ENCODE measurements around the gene GLYATL1. TPM values are rescaled to one million over a fixed set of nuclear protein-coding genes. Genes with fewer than 3 reads are reported as not detected.

The GLYATL1 gene
- total RNA-seq, 1 experiment from 2014 or later, result not detected

DNA sequence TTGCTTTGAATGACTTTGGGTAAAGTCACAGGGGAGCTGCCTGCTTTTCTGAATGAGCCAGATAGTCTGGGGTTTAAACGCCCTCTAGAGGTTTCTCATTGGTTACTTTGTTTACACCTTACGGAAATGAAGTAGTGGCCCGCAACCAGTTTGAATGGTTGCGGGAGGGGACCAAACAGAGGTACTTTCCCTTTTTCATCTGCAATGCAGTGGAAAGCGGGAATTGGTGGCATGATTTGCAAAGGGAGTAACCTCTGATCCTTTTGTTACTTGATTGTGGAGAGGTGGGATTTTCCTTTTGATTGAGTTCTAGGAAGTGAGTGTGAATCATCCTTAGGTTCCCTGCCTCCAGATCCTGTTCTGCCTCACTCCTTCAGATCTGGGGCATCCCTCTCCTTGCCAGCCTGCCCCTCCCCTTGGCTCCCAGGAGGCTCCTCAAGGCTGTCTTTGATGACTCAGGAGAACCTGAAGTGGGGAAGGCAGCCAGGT, 15.9 kb upstream of the GLYATL1 start (continued):
- TF ChIP-seq, protein P1, sequence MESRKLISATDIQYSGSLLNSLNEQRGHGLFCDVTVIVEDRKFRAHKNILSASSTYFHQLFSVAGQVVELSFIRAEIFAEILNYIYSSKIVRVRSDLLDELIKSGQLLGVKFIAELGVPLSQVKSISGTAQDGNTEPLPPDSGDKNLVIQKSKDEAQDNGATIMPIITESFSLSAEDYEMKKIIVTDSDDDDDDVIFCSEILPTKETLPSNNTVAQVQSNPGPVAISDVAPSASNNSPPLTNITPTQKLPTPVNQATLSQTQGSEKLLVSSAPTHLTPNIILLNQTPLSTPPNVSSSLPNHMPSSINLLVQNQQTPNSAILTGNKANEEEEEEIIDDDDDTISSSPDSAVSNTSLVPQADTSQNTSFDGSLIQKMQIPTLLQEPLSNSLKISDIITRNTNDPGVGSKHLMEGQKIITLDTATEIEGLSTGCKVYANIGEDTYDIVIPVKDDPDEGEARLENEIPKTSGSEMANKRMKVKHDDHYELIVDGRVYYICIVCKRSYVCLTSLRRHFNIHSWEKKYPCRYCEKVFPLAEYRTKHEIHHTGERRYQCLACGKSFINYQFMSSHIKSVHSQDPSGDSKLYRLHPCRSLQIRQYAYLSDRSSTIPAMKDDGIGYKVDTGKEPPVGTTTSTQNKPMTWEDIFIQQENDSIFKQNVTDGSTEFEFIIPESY (IDR thresholded peaks at IDR 0.05; ENCODE audit: extremely low read depth, insufficient replicate concordance, low read length), result no peak
- no peak for TF ChIP-seq FOSL1 (IDR thresholded peaks at IDR 0.05; ENCODE audit: low read depth)
- TF ChIP-seq, protein P2, sequence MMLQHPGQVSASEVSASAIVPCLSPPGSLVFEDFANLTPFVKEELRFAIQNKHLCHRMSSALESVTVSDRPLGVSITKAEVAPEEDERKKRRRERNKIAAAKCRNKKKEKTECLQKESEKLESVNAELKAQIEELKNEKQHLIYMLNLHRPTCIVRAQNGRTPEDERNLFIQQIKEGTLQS (IDR thresholded peaks at IDR 0.05), result no peak
- TF ChIP-seq SP1 (IDR thresholded peaks at IDR 0.05; ENCODE audit: low read depth), result peak; percentile 18; the same call in 1 of the 2 replicates
- TF ChIP-seq EGR1 (IDR thresholded peaks at IDR 0.05; ENCODE audit: low read depth), result no peak
- TF ChIP-seq, protein P3, sequence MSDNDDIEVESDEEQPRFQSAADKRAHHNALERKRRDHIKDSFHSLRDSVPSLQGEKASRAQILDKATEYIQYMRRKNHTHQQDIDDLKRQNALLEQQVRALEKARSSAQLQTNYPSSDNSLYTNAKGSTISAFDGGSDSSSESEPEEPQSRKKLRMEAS (IDR thresholded peaks at IDR 0.05), result no peak
- TF ChIP-seq, protein P4, sequence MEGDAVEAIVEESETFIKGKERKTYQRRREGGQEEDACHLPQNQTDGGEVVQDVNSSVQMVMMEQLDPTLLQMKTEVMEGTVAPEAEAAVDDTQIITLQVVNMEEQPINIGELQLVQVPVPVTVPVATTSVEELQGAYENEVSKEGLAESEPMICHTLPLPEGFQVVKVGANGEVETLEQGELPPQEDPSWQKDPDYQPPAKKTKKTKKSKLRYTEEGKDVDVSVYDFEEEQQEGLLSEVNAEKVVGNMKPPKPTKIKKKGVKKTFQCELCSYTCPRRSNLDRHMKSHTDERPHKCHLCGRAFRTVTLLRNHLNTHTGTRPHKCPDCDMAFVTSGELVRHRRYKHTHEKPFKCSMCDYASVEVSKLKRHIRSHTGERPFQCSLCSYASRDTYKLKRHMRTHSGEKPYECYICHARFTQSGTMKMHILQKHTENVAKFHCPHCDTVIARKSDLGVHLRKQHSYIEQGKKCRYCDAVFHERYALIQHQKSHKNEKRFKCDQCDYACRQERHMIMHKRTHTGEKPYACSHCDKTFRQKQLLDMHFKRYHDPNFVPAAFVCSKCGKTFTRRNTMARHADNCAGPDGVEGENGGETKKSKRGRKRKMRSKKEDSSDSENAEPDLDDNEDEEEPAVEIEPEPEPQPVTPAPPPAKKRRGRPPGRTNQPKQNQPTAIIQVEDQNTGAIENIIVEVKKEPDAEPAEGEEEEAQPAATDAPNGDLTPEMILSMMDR (IDR thresholded peaks at IDR 0.05 in 2 of 3, conservative IDR thresholded peaks at IDR 0.05 in 1 of 3; ENCODE audit: borderline replicate concordance in 1 of 3, insufficient read depth in 1 of 3, low read depth in 2 of 3, low read length in 2 of 3), result peak; percentile 27 to 41 (median 40); a peak in 3 of 6 replicates
- TF ChIP-seq SRF (IDR thresholded peaks at IDR 0.05; ENCODE audit: low read depth), result no peak
- no peak for TF ChIP-seq EZH2phosphoT487 (IDR thresholded peaks at IDR 0.05; ENCODE audit: borderline replicate concordance)
- TF ChIP-seq RAD21 (IDR thresholded peaks at IDR 0.05; ENCODE audit: low read depth), result peak; percentile 54
- no peak for TF ChIP-seq SIN3A (IDR thresholded peaks at IDR 0.05; ENCODE audit: low read depth)
